HG03039 (cell line): Measurements from ENCODE around the gene EFCAB13.
A peak's percentile ranks its signal among the peaks of the same experiment; 100 is the strongest.

Experiments
- ATAC-seq: cut with Tn5 transposase; IDR thresholded peaks from one replicate; pipeline ENCODE4 v1.9.1; 2021; ENCODE audit warnings: mild to moderate bottlenecking, moderate library complexity; ENCODE audit not compliant: unreplicated experiment

EFCAB13 gene

DNA sequence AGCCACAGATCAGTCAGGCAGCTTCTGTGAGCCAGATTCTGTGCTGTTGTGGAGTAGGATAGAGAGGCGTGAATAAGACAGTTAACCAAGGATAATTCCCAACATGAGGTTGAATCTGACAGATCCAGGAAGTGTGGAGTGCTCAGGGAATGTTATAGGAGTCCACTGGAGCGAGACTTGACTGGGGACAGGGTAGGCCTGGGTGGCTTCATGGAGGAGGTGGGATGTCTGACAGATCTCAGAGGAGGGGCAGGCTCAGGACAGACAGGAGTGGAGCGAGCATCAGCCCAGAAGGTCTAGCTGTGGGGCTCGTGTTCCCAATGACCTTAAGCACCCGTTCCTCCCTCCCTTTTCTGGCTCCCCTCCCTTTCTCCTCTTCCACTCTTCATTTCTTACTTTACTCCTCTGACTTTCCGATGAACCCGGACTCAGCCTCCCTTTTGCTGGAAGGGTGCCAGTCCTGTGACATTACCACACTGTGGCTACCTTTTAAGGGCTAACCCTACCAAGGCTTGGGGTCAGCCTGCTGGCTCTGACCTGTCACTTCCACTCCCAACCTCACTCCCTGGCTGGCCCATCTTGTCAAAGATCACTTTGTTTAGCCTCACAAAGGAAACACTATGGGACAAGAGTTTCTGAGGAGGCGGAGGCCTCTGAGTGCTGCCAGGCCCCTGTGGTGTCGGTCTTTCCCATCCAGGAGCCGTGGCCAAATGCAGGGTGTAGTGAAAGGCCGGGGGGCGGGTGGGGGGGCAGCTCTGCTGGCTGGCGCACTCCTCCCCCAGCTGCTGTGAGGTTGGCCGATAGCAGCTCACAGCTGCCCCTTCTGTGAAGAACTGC lies 28.5 kb upstream of the EFCAB13 start:
- ATAC-seq: no peak

- no peak for ATAC-seq
These were observed 27.9 kb upstream of the EFCAB13 start for GRCh38 chr17:47295874-47296255.

DNA sequence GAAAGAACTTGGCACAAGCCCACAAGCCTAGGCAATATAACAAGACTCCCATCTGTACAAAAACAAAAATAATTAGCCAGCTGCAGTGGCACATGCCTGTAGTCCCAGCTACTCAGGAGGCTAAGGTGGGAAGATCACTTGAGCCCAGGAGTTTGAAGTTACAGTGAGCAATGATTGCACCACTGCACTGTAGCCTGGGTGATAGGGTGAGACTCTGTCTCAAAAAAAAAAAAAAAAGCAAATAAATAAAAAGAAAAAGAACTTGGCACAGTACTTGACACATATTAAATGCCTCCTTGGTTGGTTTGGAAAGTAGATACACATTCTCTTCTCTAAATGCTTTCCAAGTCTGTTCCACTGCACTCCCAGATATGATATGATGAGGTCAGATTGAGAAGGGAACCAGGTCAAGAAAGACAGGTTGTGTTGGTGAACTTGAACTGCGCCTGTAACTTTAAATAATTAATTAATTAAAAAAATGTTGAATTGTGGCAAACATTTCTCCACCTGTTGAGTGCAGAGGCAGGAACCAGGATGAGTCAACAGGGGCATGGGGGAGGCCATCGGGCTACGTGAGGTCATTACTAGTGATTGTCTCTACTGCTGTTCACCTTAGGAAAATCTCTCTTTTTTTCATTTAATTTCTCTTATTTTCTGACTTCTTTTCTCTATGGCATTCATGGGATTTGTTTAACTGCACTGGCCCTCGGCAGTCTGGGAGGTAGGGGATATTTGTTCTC lies 25.9 kb upstream of the EFCAB13 start:
- no peak for ATAC-seq

GRCh38 chr17:47298712-47299111 lies 25.0 kb upstream of the EFCAB13 start:
- no peak for ATAC-seq

DNA sequence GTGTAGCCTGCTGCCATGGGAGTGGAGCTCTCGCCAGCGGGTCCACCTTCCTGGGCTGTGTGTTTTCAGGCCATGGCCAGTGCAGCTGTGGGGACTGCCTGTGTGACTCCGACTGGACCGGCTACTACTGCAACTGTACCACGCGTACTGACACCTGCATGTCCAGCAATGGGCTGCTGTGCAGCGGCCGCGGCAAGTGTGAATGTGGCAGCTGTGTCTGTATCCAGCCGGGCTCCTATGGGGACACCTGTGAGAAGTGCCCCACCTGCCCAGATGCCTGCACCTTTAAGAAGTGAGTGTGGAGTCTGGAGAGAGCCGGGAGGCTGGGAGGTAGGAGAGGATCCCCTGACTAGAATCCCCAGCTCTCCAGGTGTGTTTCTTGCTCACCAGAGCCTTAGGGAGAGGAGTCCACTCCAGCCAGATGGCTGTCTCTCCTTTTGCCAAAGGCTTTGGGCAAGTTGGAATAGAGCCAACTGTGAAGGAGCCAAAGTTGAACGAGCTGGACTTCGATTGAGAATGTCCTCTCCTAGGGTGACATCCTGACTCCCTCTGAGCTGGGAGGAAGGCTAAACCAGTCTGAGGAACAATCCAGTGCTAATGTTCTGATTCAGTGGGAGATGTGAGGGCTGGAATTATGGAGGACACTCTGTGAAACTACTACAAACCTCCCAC lies 24.4 kb upstream of the EFCAB13 start:
- ATAC-seq: no peak

GRCh38 chr17:47300718-47301117 lies 23.0 kb upstream of the EFCAB13 start:
- ATAC-seq: no peak

DNA sequence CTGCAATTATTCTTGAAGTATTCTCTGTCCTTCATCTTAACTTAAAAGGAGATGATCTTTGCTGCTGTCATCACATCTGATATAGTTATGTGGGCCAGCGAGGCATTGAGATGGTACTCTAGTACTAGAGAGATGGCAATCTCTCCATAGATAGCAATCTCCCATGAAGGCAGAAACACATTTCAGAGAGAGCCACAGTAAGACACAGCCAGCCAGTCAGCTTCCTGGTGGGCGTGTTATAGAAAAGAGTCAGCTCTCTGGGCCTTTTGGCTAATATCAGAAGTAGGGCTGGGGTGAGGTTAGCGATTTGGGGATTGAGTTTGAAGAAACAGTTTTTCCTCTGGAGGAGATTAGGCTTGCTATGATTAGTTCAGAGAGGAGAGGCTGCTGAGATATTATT lies 22.6 kb upstream of the EFCAB13 start:
- ATAC-seq: no peak

DNA sequence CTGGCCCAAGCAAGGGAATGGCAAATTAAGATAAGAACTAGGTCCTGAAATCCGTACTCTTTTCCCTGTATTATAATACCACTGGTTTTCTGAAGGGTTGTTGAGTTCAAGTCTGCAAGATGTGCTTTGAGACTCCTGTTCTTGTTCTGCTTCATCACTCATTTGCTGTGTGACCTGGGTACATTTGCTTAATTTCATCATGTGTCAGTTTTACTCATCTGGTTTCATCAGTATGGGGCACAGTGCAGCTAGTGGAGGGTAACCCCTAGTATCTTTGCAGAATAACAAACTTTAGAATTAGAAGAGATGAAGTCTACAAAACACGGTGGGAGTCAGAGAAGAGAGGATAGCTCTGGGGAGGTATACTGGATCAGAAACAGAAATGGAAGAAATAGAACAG lies 21.9 kb upstream of the EFCAB13 start:
- ATAC-seq: no peak

GRCh38 chr17:47304186-47304585 lies 19.6 kb upstream of the EFCAB13 start:
- no peak for ATAC-seq

GRCh38 chr17:47305302-47305923 lies 18.3 kb upstream of the EFCAB13 start:
- no peak for ATAC-seq

DNA sequence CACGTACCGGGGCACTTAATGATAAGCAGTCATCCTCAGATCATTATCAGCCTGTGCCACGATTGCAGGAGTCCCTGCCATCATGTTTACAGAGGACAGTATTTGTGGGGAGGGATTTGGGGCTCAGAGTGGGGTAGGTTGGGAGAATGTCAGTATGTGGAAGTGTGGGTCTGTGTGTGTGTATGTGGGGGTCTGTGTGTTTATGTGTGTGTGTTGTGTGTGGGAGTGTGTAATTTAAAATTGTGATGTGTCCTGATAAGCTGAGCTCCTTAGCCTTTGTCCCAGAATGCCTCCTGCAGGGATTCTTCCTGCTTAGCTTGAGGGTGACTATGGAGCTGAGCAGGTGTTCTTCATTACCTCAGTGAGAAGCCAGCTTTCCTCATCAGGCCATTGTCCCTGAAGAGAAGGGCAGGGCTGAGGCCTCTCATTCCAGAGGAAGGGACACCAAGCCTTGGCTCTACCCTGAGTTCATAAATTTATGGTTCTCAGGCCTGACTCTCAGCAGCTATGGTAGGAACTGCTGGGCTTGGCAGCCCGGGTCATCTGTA lies 13.5 kb upstream of the EFCAB13 start:
- ATAC-seq: no peak

DNA sequence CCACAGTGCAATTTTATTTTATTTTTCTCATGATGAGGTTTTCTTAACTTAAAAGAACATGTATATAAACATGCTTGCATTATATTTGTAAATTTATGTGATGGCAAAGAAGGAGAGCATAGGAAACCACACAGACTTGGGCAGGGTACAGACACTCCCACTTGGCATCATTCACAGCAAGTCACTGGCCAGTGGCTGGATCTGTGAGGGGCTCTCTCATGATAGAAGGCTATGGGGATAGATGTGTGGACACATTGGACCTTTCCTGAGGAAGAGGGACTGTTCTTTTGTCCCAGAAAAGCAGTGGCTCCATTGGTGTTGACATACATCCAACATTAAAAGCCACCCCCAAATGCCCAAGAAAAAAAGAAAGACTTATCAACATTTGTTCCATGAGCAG lies 12.3 kb upstream of the EFCAB13 start:
- no peak for ATAC-seq

DNA sequence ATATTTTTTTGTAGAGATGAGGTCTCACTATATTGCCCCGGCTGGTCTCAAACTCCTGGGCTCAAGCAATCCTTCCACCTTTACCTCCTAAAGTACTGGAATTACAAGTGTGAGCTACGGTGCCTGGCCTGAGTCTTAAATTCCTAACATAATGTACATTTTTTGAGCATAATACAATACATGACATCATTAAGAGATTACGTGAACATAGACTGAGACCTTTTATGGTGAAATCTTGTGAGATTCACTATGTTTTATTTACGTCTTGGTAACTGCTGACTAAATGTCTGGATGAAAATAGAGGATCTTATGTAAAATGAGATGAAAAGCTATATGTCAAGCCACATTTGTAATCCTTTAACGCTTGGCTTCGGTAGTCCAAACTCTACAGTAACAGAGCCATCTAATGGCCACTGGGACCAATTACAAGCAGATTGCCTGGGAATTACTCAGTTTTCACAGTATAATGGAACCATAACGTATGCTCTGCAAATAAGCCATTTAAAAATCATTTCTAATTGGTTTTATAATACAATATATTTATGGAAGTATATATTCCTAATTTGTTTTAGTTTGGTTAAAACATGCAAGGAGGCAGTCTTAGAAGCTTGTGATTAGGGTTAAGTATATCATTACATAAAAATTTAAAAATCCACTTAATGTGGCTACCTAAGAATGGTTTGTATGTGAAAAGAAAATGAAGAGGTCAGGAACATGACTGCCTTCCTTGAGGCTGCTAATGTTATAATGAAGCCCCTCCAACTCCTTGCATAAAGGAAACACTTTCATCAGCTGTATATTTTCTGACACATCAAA lies 8.1 kb upstream of the EFCAB13 start:
- ATAC-seq: no peak

GRCh38 chr17:47316311-47316710 lies 7.4 kb upstream of the EFCAB13 start:
- no peak for ATAC-seq

DNA sequence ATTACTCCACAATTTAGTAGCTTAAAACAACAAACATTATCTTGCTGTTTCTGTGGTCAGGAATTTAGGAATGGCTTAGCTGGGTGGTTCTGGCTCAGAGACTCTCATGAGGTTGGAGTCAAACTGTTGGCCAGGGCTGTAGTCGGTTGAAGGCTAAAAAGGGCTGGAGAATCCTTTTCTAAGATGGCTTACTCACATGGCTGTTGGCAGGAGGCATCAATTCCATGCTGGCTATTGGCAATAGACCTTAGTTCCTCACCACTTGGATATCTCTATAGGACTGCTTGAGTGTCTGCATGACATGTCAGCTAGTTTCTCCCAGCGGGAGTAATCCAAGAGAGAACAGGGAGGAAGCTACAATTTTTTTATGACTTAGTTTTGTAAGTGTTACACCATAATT lies 6.6 kb upstream of the EFCAB13 start:
- no peak for ATAC-seq

DNA sequence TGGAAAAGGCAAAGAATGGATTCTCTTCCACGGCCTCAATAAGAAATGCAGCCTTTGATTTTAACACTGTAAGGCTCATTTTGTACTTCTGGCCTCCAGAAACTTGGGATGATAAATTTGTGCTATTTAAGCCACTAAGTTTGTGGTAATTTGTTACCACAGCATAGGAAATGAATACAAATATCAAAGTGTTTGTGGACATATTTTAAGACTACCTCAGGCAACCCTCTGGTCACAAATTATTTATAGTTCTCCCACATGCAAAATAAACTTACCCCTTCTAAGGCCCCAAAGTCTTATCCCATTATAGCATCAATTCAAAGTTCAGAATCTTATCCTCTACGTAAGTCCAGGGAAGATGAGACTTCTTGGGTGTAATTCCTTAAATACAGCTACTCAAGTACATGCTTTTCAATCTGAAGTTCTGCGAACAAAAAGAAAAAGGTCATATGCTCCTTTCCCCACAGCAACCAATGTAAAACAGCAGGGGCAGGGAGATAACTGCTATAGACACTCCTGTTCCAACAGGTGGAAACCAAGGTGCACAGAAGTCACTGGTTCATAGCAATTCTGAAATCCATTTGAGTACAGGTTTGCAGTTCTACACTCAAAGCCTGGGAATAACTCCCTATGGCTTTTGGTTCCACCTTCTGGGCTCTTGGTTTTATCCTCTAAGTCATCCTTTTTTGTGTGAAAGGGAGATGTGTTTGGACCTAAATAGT lies 5.4 kb upstream of the EFCAB13 start:
- no peak for ATAC-seq

DNA sequence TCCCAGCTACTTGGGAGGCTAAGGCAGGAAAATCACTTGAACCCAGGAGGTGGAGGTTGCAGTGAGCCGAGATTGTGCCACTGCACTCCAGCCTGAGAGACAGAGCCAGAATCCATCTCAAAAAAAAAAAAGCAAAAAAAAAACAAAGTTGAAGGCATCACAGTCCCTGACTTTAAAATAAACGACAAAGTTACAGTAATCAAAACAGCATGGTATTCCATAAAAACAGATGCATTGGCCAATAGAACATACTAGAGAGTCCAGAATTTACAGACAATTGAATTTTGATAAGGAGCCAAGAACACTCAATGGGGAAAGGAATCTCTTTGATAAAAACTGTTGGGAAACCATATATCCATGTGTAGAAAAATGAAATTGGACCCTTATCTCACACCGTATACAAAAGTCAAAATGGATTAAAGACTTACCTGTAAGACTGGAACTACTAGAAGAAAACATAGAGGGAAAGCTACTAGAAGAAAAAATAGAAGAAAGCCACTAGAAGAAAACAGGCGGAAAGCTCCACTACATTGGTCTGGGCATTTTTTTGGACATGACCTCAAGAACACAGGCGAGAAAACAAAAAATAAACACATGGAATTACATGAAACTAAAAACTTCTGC lies 2.8 kb upstream of the EFCAB13 start:
- ATAC-seq: no peak

DNA sequence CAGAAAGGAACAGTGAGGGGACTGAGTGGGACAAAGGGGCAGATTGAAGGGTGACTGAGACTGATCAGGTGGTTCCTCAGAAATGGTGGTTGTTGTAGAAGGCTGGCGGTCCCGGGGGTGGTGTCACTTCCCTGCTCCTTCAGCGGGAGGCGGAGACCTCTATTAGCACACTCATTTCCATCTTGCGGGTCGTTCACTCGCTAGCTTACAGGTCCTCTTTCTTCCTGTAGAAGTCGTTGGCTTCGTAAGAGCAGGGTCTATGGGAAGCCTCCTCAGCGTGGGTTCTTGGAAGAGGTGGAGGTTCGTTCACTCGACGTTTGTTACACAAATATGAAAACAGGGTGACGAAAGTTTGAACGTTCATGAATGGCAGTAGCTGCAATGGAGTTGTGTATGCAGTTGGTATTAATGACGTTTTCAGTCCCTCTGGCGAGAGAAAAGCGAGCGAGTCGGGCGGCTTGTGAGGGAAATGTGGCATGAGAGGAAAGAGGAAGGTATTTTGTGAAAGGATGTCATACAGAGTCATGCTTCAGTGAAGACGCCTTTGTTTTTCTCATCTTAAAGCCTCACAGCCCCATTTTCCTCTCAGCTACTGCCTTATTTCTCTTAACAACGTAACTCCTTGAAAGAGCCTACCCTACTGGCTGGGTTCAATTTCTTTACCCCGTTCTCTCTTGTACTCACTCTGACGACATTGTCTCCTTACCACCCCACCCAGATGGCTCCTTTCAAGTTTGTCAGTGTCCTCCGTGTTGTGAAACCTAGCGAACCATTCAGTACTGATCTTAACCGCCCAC lies 667 bp downstream of the EFCAB13 start:
- peak; percentile 21 for ATAC-seq
